GM18507 (cell line): Measurements from ENCODE around the gene NIPBL.
"Not testable (repeated sequence)": the region's sequence is repeated elsewhere in the genome, so short reads cannot be mapped to it uniquely, and the experiment has no call there.

Experiments used
- DNase-seq: peaks from one replicate; pipeline ENCODE4 v3.0.0; 2011; ENCODE audit warnings: low read depth; ENCODE audit not compliant: insufficient read length; ENCODE audit errors: extremely low spot score
- FAIRE-seq: peaks from 2 replicates; lab custom pipeline; 2011; peaks lifted over from hg19 to GRCh38; lab: Jason Lieb, UNC

The NIPBL gene

DNA sequence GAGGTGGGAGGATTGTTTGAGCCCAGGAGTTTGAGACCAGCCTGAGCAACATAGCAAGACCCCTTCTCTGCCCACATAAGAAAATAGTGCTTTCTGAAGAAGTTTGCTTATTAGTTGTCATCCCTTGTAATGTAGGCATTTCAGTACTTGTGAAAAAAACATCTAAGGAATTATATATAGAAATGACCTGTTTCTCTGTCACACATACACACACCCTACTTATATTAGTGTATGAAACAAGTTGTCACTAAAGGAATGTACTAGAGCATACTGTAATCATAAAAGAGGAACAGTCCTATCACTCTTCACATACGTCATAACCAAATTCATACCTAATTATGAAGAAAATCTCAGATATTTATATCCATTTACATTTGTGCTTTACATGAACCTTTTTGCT is 122.0 kb downstream of the NIPBL start:
- FAIRE-seq (no peak), DNase-seq (no peak)

DNA sequence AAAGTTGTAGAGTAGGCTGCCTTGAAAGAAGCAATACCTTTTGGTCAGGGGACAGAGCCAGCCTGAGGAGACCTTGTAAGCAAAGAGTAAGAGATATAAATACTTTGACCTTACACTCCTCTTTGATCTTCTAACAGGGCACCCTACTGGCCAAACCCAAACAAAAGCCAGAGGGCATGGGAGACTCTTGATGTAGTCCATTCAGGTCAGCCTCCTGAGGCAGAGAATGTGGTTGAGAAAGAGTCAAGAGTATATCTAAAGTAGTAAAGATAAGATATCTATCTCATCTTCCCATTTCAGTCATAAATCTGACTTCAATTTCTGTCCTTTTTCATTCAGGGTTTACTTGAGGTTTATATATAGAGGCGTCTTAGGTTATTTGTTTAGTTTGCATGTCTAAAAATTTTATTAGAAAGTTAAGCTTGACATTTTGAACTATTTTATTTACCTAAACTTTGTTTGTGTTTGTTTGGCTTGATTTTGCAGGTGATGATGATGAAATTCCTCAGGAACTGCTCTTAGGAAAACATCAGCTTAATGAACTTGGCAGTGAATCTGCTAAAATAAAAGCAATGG is 125.7 kb downstream of the NIPBL start:
- DNase-seq (no peak), FAIRE-seq (no peak)

DNA sequence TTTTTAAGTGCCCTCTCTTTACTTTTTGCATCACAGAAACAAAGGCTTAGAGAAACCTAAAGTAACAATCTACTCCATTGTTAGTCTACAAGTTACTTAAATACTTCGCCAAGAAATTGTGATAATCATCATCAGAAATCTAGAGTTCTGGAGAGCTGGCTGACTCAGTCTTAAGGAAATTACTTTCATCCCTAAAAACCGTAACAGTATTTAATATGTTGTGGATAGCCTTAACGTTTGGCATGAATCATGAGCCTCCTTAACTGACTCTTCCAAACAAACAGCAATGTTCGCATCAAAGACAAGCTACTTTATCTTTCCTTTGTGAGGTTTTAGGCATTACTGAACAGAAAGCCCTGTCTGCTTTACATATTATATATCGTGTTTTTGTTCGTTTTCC is 128.7 kb downstream of the NIPBL start:
- no peak for DNase-seq
- FAIRE-seq = peak; percentile 24

DNA sequence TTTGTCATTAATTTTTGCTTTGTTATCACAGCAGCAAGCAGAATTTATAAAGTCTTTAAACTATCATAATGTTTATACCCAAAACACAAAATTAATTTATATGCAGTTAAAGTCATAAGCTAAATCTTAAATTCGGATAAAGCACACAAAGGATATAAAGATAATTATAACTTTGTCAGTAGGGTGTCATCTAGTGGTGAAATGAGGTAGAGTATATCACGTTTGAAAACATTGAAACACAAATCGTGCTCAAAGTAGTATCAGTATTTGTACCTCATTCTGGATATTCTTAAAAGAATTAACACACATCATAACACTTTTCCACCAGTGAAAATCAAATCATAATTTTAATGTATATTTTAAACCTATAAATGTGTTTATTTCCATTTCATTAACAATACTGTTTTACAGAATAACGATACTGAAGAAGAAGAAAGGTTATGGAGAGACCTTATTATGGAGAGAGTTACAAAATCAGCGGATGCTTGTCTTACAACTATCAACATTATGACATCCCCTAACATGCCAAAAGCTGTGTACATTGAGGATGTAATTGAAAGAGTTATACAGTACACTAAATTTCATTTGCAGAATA is 129.5 kb downstream of the NIPBL start:
- FAIRE-seq (peak; percentile 61), DNase-seq (peak; percentile 1)

DNA sequence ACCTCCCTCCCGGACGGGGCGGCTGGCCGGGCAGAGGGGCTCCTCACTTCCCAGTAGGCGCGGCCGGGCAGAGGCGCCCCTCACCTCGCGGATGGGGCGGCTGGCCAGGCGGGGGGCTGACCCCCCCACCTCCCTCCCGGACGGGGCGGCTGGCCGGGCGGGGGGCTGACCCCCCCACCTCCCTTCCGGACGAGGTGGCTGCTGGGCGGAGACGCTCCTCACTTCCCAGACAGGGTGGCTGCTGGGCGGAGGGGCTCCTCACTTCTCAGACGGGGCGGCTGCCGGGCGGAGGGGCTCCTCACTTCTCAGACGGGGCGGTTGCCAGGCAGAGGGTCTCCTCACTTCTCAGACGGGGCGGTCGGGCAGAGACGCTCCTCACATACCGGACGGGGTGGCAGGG is 136.6 kb downstream of the NIPBL start:
- not testable (repeated sequence) for FAIRE-seq

DNA sequence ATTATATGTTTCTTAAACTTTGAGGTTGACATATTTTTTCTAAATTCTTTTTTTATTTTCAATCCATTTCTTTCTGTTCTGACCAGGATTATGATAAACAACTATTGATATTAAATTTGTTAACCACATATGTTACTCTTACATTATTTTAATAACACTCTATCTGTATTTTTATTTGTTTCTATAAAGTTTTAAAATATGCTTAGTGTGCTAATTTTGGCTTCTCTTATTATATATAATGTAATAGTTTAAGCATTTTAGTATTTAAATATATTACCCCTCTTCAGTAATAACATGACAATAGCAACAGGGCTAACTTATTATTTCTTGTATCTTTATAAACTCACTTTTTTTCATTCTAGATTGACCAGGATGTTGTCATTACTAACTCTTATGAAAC is 137.8 kb downstream of the NIPBL start:
- FAIRE-seq = no peak

More for the DNA sequence above, 136.6 kb downstream of the NIPBL start:
- not testable (repeated sequence) for DNase-seq

DNA sequence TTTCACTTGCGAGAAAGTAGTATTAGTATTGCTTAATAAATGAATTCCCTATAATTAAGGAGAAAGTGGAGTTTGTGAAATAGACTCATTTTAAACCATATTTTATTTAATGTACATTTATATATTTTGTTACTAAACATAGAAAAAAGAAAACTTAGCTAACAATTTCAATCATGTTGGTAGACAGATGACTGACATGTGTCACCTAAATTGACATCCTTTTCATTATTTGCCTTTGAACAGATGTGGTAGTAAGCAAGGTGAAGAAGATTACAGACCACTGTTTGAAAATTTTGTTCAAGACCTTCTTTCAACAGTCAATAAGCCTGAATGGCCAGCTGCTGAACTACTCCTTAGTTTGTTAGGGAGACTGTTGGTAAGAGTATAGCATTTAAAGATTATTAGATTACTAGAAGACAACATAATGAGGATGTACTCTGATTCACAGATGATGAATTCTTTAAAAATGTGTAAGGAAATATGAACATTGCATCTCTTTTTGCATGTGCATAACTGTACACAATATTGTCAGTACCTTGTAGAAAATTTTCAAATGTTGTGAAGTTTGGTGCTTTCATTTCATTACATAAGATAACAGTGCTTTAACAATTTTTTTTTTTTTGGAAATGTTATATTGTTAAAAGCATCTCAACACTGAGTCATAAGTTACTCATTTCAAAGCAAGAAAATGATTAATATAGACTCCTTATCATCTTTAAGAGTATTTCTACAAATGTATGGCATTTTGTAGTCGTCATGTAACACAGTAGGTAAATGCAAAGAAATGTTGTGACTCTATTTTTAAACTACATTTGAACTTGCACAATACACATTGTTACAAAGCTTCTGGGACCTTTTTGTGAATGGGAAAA is 139.5 kb downstream of the NIPBL start:
- DNase-seq = no peak

More for the DNA sequence above, 137.8 kb downstream of the NIPBL start:
- no peak for DNase-seq

DNA sequence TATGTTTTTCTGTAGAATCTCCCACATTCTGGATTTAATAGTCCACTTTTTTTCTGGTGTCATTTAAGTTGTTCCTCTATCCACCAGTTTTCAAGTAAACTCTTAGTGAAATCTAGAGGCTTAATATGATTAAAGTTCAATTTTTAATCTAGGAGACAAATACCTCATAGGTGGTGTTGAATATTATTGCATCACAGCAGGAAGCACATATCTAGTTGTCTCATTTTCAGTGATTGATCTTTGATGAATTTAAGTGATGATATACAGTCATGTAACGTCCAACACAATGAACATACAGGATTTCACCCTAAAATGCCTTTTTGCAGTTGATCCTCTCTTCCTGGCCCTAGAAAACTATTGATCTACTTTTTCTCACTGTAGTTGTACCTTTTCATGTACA is 152.3 kb downstream of the NIPBL start:
- no peak for FAIRE-seq
- DNase-seq = no peak

More for the DNA sequence above, 139.5 kb downstream of the NIPBL start:
- FAIRE-seq = no peak

DNA sequence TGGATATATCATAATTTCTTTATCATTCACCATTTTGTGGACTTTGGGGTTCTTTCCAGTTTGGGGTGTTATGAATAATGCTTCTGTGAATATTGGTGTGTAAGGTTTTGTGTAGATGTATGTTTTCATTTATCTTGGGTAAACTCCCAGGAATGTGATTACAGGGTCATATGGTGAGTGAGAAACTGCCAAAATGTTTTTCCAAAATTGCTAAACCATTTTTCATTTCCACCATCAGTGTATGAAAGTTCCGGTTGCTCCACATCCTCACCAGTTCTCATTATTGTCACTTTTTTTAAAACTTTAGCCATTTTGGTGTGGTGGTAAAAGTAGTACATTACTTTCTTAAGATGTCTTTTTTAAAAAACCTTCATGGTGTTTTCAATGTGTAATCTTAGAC is 152.9 kb downstream of the NIPBL start:
- FAIRE-seq (no peak), DNase-seq (no peak)

DNA sequence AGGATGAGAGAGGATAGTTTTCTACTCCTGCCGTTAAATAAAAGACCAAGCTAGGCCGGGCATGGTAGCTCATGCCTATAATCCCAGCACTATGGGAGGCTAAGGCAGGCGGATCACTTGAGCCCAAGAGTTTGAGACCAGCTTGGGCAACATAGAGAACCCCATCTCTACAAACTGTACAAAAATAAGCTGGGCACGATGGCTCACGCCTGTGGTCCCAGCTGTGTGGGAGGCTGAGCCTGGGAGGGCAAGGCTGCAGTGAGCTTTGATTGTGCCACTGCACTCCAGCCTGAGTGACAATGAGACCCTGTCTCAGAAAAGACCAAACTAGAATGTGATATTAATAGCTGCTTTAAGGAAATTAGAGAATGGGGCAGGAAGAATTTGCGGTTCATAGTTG is 158.4 kb downstream of the NIPBL start:
- FAIRE-seq (no peak), DNase-seq (no peak)

DNA sequence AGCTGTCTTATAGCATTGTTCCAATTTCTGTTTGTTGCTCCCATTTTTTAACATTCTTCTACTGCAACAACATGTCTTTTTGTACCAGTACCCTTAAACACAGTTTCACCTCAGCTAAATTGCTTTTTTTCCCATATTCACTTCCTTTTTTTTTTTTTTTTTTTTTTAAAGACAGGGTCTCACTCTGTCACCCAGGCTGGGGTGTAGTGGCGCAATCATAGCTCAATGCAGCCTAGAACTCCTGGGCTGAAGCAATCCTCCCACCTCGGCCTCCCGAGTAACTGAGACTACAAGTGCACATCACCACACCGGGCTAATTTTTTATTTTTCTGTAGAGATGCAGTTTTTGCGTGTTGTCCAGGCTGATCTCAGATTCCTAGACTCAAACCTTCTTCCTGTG is 161.3 kb downstream of the NIPBL start:
- DNase-seq (no peak), FAIRE-seq (no peak)

DNA sequence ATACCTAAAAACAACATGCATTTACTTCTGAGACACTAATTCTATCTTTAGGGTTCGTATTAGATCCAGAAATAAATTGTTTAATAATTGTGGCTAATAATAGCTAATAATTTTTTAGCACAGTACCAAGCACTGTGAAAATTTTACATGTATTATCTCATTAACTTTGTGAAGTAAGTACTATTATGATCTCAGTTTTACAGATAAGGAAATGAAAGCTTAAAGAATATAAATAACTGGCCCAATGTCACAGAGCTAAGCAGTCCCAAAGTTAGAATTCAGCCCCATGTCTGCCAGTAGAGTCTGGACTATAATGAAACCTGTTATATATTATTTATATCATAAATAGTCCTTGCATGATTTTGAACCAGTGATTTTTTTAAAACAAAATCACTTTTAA is 163.3 kb downstream of the NIPBL start:
- FAIRE-seq (no peak), DNase-seq (no peak)

DNA sequence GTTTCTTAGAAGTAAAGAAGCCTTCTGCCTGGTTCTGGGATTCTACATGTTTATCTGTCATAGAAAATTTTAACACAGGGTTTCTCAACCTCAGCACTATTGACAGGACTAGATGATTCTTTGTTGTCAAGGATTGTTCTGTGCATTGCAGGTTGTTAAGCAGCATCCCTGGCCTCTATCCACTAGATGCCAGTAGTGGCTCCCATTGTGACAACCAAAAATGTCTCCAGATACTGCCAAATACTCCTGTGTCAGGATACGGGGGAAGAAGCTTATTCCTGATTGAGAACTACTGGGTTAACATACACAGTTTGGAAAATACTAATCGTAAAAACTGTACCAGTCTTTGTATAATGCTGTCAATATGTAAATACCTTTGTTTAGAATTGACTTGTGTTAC is 167.1 kb downstream of the NIPBL start:
- DNase-seq = no peak

DNA sequence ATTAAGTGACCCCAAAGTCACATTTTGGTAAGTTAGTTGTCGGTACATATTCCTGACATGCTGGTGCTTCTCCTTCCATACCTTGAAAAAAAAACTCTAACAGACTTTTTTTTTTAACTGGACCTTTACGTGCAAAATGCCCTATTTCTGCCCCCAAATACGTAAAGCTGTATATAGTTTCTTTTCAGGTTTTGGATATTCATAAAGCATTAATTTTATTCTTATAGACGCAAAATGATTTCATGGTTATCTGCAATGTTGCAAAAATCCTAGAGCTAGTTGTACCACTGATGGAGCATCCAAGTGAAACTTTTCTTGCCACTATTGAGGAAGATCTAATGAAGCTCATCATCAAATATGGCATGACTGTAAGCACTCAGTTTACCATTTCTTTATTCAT is 167.6 kb downstream of the NIPBL start:
- FAIRE-seq (no peak), DNase-seq (no peak)

More for the DNA sequence above, 167.1 kb downstream of the NIPBL start:
- FAIRE-seq = peak; percentile 35

DNA sequence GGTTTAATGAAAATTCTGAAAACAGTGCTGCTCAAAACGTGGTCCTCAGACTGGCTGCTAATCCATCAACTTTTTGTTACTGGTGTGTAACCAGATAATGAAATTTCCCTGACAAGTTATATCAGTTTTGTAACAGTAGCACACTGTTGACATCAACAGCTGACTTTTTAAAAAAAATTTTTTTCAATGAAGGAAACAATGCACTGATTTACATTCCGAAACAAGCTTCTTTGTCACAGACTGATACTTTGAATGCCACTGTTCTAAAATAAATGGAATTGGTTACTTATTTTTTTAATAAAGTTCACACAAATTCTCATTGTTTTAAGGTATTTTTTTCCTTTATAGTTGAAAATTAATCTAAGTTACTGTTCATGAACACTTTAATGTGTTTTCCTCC is 169.1 kb downstream of the NIPBL start:
- DNase-seq (no peak), FAIRE-seq (peak; percentile 12)

DNA sequence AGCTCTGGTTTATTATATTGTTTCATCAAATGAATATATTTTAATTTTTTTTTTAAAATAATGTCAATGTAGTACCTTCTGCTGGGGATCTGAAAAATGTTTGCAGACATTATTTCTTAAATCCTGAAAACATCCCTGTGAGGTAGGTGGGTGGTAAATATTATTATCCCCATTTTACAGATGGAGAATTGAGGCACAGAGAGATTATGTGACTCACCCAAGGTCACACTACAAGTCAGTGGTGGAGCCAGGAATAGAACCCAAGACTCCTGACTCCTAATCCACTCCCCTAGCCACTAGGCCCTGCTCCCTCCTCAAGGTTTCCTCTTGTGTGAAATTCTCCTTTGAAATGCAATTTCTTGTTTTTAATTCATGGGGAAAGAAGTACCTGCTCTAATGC is 171.4 kb downstream of the NIPBL start:
- DNase-seq (no peak), FAIRE-seq (no peak)

DNA sequence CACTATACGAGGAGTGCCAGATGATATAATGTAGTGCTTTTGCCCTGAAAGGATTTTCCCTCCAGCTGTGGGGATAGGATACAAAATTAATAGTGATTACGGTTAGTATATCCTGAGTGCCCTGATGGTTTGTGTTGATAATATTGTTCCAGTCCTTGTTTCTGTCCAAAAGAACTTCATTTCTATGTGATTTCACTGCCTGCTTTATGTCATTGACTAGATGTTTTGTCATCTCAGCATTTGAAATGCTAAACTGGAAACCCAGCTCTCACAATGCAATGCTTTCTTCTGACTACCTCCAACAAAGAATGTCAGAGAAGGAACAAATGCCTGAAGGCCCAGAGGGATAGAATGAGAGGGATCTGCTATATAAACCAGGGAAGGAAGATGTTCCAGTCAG is 177.8 kb downstream of the NIPBL start:
- DNase-seq = no peak
- no peak for FAIRE-seq

DNA sequence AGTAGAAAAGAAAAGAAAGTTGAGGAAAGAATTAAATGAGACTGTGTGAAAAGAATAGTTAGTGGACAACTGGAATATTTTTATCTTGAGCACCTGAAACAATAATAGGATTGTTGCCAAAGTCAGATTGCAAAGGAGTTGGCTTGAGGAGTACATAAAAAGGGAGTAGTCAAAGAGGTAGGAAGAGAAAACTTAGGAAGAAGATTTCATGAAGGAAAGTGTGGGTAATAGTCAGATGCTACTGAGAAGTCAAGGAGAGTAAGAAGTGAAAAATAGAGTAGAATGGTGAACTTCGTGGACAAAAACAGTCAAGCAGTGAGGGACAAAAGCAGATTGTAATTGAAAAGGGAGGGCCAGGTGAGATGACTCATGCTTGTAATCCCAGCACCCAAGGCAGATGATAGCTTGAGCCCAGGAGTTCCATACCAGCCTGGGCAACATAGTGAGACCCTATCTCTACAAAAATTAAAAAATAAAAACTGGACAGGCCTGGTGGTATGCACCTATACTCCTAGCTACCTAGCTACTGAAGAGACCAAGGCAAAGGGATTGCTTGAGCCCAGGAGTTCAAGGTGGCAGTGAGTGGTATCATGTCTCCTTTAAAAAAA is 178.9 kb downstream of the NIPBL start:
- no peak for DNase-seq
- no peak for FAIRE-seq

DNA sequence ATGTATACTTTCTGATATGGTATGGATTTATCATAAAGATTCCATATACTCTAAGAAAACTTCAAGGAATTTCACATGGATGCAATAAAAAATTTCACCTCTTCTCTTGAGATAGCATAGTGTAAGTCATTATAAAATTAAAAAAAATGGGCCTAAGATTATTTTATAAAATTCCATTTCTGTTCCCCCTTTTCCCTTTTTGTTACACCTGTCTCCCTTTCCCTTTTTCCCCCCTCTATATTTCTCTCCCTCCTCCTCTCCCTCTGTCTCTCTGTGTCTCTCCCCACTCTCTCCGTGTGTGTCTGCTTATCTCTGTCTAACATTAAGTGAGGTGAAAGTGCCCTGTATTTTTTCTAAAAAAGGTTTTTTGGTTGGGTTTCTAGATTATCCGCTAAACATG is 180.2 kb downstream of the NIPBL start:
- FAIRE-seq = no peak
- no peak for DNase-seq

DNA sequence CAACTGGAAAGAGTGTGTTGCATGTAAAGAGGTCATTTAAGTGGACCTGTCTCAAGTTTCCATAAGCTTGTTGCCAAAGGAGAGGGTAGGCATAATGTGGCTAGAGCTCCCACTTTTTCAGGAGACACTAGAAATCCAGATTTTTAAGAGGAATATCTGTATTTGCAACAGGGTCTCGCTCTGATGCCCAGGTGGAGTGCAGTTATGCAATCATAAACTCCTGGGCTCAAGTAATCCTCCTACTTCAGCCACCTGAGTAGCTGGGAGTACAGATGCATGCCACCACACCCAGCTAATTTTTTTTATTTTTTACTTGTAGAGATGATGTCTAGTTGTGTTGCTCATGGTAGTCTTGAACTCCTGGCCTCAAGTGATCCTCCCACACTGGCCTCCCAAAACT is 183.5 kb downstream of the NIPBL start:
- FAIRE-seq = no peak
- no peak for DNase-seq
